HCT116 (cell line): ENCODE results near the gene SH2D1B. TPM values are rescaled to one million over a fixed set of nuclear protein-coding genes. Genes with fewer than 3 reads are reported as not detected.

Source experiments
- ATAC-seq: fragments of 200-7000 bp; cut with Tn5 transposase; 2 replicates; pipeline ENCODE4 v1.9.1; 2020; ENCODE audit warnings: mild to moderate bottlenecking, moderate library complexity
- BruUV-seq: library from RNA; stranded (reverse); fragments of 400-500 nt; replicated peaks from 2 replicates; lab custom pipeline; 2021; lab: Mats Ljungman, UMichigan
- CTCF ChIA-PET: fragments of 300-600 bp; sonication (Branson Sonifier 250); formaldehyde crosslinking; loops from one replicate; lab custom pipeline; 2021; ENCODE audit warnings: antibody characterized with exemption; lab: Charles Lee
- POLR2A ChIA-PET: fragments of 300-600, 350-600 bp; sonication (Branson Sonifier 250); formaldehyde crosslinking; loops from one replicate; lab custom pipeline; 2021; ENCODE audit warnings: antibody characterized with exemption; lab: Charles Lee
- RAD21 ChIA-PET, 2 experiments: fragments of 300-600 bp; sonication (Branson Sonifier 250); formaldehyde crosslinking; loops; one replicate each; lab custom pipeline; 2023; ENCODE audit warnings: low total read pairs in 2 of 2; ENCODE audit not compliant: uncharacterized antibody in 2 of 2, unreplicated experiment in 2 of 2, low non-redundant PET in 1 of 2; lab: Charles Lee
- DNase-seq: peaks from one replicate; pipeline ENCODE4 v3.0.0-alpha.2; 2010; ENCODE audit warnings: low read depth, low spot score
- H2AFZ ChIP-seq: fragments of 200-600 bp; shearing (Covaris generic), sonication (generic); 2 replicates; pipeline ENCODE4 v1.6.1; 2017; ENCODE audit warnings: low read depth, mixed run types, mixed read lengths, antibody characterized with exemption, low read length; ENCODE audit not compliant: poor library complexity, severe bottlenecking
- H3K27ac ChIP-seq: 2 replicates; pipeline ENCODE4 v1.5.1; 2012; ENCODE audit warnings: low read depth, low read length
- H3K27me3 ChIP-seq: fragments of 200-600 bp; sonication (generic); 2 replicates; pipeline ENCODE4 v1.6.1; 2016; ENCODE audit warnings: mixed run types, low read length, mixed read lengths; ENCODE audit not compliant: insufficient read depth
- H3K36me3 ChIP-seq, 2 experiments: fragments of 200-500 bp in 1 of 2; fragments of 200-600 bp in 1 of 2; sonication (Bioruptor generic) in 1 of 2; sonication (generic) in 1 of 2; 2 replicates each; pipeline versions ENCODE4 v1.5.1 to v1.6.1; 2014 to 2016; ENCODE audit warnings: low read length in 2 of 2, inconsistent platforms in 1 of 2, mixed read lengths in 1 of 2, mixed run types in 1 of 2; ENCODE audit not compliant: insufficient read depth in 2 of 2, control insufficient read depth in 1 of 2
- H3K4me1 ChIP-seq, 2 experiments: fragments of 200-600 bp in 1 of 2; sonication (generic) in 1 of 2; 2 replicates each; pipeline versions ENCODE4 v1.5.1 to v1.6.1; 2012 to 2017; ENCODE audit warnings: low read length in 2 of 2, inconsistent platforms in 1 of 2, mild to moderate bottlenecking in 1 of 2, mixed read lengths in 1 of 2, mixed run types in 1 of 2, moderate library complexity in 1 of 2; ENCODE audit not compliant: insufficient read depth in 2 of 2, control insufficient read depth in 1 of 2
- H3K4me2 ChIP-seq: fragments of 200-600 bp; sonication (generic); 2 replicates; pipeline ENCODE4 v1.6.1; 2017; ENCODE audit warnings: mixed run types, low read length, mixed read lengths
- H3K4me3 ChIP-seq, 2 experiments: fragments of 200-600 bp in 1 of 2; sonication (generic) in 1 of 2; replicated peaks in 1 of 2; 2 replicates each; pipeline ENCODE4 v1.5.1; 2011 to 2016; ENCODE audit warnings: low read length in 2 of 2, control low read depth in 1 of 2, low read depth in 1 of 2, mild to moderate bottlenecking in 1 of 2, mixed read lengths in 1 of 2, mixed run types in 1 of 2
- H3K79me2 ChIP-seq: fragments of 200-600 bp; sonication (generic); 2 replicates; pipeline ENCODE4 v1.6.1; 2017; ENCODE audit warnings: mild to moderate bottlenecking, mixed run types, low read length, moderate library complexity, mixed read lengths; ENCODE audit not compliant: insufficient read depth
- H3K9ac ChIP-seq: fragments of 200-600 bp; sonication (generic); 2 replicates; pipeline ENCODE4 v1.6.1; 2016; ENCODE audit warnings: low read length, mixed read lengths
- H3K9me2 ChIP-seq: fragments of 200-600 bp; sonication (generic), shearing (Covaris generic); 2 replicates; pipeline ENCODE4 v1.6.1; 2017; ENCODE audit warnings: mixed run types, mild to moderate bottlenecking, moderate library complexity; ENCODE audit not compliant: insufficient read depth
- H3K9me3 ChIP-seq, 2 experiments: fragments of 200-500 bp in 1 of 2; fragments of 200-600 bp in 1 of 2; sonication (Bioruptor generic) in 1 of 2; sonication (generic) in 1 of 2; 2 replicates each; pipeline ENCODE4 v1.6.1; 2014 to 2017; ENCODE audit warnings: low read length in 2 of 2, mixed read lengths in 2 of 2, inconsistent platforms in 1 of 2, low read depth in 1 of 2, mild to moderate bottlenecking in 1 of 2, mixed run types in 1 of 2, moderate library complexity in 1 of 2; ENCODE audit not compliant: control insufficient read depth in 1 of 2, insufficient read depth in 1 of 2
- H4K20me1 ChIP-seq: fragments of 200-600 bp; sonication (generic), shearing (Covaris generic); 2 replicates; pipeline ENCODE4 v1.6.1; 2017; ENCODE audit warnings: mixed run types, mild to moderate bottlenecking, moderate library complexity; ENCODE audit not compliant: insufficient read depth
- ATF3 ChIP-seq: IDR thresholded peaks from 2 replicates; pipeline ENCODE4 v1.6.1; 2012
- CBX3 ChIP-seq: IDR thresholded peaks from 2 replicates; pipeline ENCODE4 v1.6.1; 2012; ENCODE audit warnings: low read depth
- CEBPB ChIP-seq: IDR thresholded peaks from 2 replicates; pipeline ENCODE4 v1.6.1; 2012; ENCODE audit warnings: low read depth
- CTCF ChIP-seq, 3 experiments: fragments of 200-600 bp in 1 of 3; sonication (generic) in 1 of 3; IDR thresholded peaks in 2 of 3; conservative IDR thresholded peaks in 1 of 3; 2 replicates each; pipeline ENCODE4 v1.5.1; 2012 to 2017; ENCODE audit warnings: low read depth in 2 of 3, low read length in 2 of 3, antibody characterized with exemption in 1 of 3, borderline replicate concordance in 1 of 3, control low read depth in 1 of 3, mild to moderate bottlenecking in 1 of 3, mixed read lengths in 1 of 3, mixed run types in 1 of 3, moderate library complexity in 1 of 3; ENCODE audit not compliant: insufficient read depth in 1 of 3
- EGR1 ChIP-seq: IDR thresholded peaks from 2 replicates; pipeline ENCODE4 v1.6.1; 2012; ENCODE audit warnings: low read depth
- ELF1 ChIP-seq: IDR thresholded peaks from 2 replicates; pipeline ENCODE4 v1.6.1; 2012; ENCODE audit warnings: low read depth, borderline replicate concordance
- EZH2phosphoT487 ChIP-seq: fragments of 200-600 bp; IDR thresholded peaks from 2 replicates; pipeline ENCODE4 v1.6.1; 2018; ENCODE audit warnings: antibody characterized with exemption, borderline replicate concordance
- FOSL1 ChIP-seq: IDR thresholded peaks from 2 replicates; pipeline ENCODE4 v1.6.1; 2012; ENCODE audit warnings: low read depth
- JUND ChIP-seq: IDR thresholded peaks from 2 replicates; pipeline ENCODE4 v1.6.1; 2012
- POLR2A ChIP-seq: IDR thresholded peaks from 2 replicates; pipeline ENCODE4 v1.7.0; 2011; ENCODE audit warnings: borderline replicate concordance; ENCODE audit not compliant: insufficient read depth, insufficient read length; ENCODE audit errors: extremely low read depth
- POLR2AphosphoS5 ChIP-seq: IDR thresholded peaks from 2 replicates; pipeline ENCODE4 v1.6.1; 2011; ENCODE audit warnings: mild to moderate bottlenecking, low read depth, low read length, moderate library complexity
- RAD21 ChIP-seq: IDR thresholded peaks from 2 replicates; pipeline ENCODE4 v1.6.1; 2012; ENCODE audit warnings: low read depth, mild to moderate bottlenecking
- REST ChIP-seq: IDR thresholded peaks from 2 replicates; pipeline ENCODE4 v1.6.1; 2012; ENCODE audit warnings: low read depth
- SP1 ChIP-seq: IDR thresholded peaks from 2 replicates; pipeline ENCODE4 v1.6.1; 2012; ENCODE audit warnings: low read depth
- SRF ChIP-seq: IDR thresholded peaks from 2 replicates; pipeline ENCODE4 v1.6.1; 2012; ENCODE audit warnings: low read depth
- YY1 ChIP-seq: IDR thresholded peaks from 2 replicates; pipeline ENCODE4 v1.6.1; 2011; ENCODE audit warnings: low read length, low read depth, moderate library complexity, mild to moderate bottlenecking; ENCODE audit not compliant: insufficient replicate concordance; ENCODE audit errors: extremely low read depth
- ZBTB33 ChIP-seq: IDR thresholded peaks from 2 replicates; pipeline ENCODE4 v1.6.1; 2011; ENCODE audit warnings: mild to moderate bottlenecking, low read length, moderate library complexity; ENCODE audit not compliant: insufficient replicate concordance; ENCODE audit errors: extremely low read depth
- ZFX ChIP-seq: fragments of 450-650 bp; IDR thresholded peaks from 2 replicates; pipeline ENCODE4 v1.6.1; 2017
- ZNF274 ChIP-seq: fragments of 200-500 bp; sonication (Bioruptor generic); IDR thresholded peaks from 2 replicates; pipeline ENCODE4 v1.6.1; 2014; ENCODE audit warnings: mild to moderate bottlenecking, low read depth, low read length, inconsistent platforms
- intact Hi-C: fragments of 100-400 bp; cut with micrococcal nuclease; formaldehyde crosslinking; loops from 2 replicates; pipeline ENCODE4 v1.10.0; 2022
- total RNA-seq: library from RNA; stranded (reverse); gene quantifications from one replicate; pipeline ENCODE4 v1.2.1, GENCODE V29; 2021; ENCODE audit not compliant: unreplicated experiment

The SH2D1B gene
- total RNA-seq, 1 experiment from 2014 or later, result 0.12 TPM

- intact Hi-C loops, result no loop called here
- no peak for ATAC-seq
- no TSS peak for BruUV-seq
Measured at GRCh38 chr1:162361349-162361748, 50.6 kb downstream of the SH2D1B start.

More at GRCh38 chr1:162361349-162361748, 50.6 kb downstream of the SH2D1B start:
- no peak overlapping the region for H3K4me3 ChIP-seq
- H3K9me2 ChIP-seq, result no peaks in the 10 kb centered on the region
- peaks cover 0 to 3% of the 10 kb centered on the region in 2 experiments; a peak in 1 of 4 replicates for H3K36me3 ChIP-seq
- H3K4me1 ChIP-seq, result no peaks in the 10 kb centered on the region
- H2AFZ ChIP-seq, result no peak overlapping the region
- no peak overlapping the region for H3K4me2 ChIP-seq
- no peaks in the 10 kb centered on the region for H3K9me3 ChIP-seq
- POLR2A ChIA-PET, result no interaction called here
- H4K20me1 ChIP-seq, result no peaks in the 10 kb centered on the region
- H3K79me2 ChIP-seq, result no peaks in the 10 kb centered on the region
- no peak overlapping the region for H3K9ac ChIP-seq
- TF ChIP-seq FOSL1 (no peak), RAD21 (no peak), EZH2phosphoT487 (no peak), CBX3 (no peak), EGR1 (no peak), ATF3 (no peak), CEBPB (no peak), SRF (no peak), SP1 (no peak), ZNF274 (no peak), JUND (no peak), CTCF (IDR thresholded peaks at IDR 0.05 in 2 of 3, conservative IDR thresholded peaks at IDR 0.05 in 1 of 3; ENCODE audit: borderline replicate concordance in 1 of 3, insufficient read depth in 1 of 3, low read depth in 2 of 3, low read length in 2 of 3) (no peak), ELF1 (no peak), ZFX (no peak), ZBTB33 (no peak), YY1 (no peak), POLR2AphosphoS5 (no peak), POLR2A (no peak), REST (no peak)
- no peaks in the 10 kb centered on the region for H3K27me3 ChIP-seq
- CTCF ChIA-PET, result no interaction called here
- no peak overlapping the region for H3K27ac ChIP-seq
- DNase-seq, result no peak
- RAD21 ChIA-PET, result no interaction called here
